ENCODE measurements around the gene CCDC60. TPM values are rescaled to one million over a fixed set of nuclear protein-coding genes. Genes with fewer than 3 reads are reported as not detected.

The CCDC60 gene
- total RNA-seq, 3 donors from 2014 or later, result not detected

DNA sequence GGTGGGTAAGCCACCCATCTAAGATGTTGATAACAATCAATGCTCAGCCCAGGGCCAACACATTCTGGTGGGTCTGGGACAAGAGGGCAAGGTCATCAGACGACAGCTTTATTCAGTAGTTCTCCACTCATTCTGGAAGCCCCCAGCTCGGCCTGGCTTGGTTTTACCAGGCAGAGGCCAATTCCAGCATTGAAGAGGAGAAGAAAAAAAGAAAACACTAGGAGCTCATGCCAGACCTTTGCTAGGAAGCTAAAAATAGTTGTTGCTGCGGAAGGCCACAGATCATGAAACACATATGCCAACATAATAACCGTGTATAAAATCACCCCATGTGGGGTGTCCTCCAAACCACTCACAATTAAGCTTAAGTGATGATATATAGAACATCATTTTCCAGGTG is 44.4 kb downstream of the CCDC60 start:
- TF ChIP-seq, protein P1, sequence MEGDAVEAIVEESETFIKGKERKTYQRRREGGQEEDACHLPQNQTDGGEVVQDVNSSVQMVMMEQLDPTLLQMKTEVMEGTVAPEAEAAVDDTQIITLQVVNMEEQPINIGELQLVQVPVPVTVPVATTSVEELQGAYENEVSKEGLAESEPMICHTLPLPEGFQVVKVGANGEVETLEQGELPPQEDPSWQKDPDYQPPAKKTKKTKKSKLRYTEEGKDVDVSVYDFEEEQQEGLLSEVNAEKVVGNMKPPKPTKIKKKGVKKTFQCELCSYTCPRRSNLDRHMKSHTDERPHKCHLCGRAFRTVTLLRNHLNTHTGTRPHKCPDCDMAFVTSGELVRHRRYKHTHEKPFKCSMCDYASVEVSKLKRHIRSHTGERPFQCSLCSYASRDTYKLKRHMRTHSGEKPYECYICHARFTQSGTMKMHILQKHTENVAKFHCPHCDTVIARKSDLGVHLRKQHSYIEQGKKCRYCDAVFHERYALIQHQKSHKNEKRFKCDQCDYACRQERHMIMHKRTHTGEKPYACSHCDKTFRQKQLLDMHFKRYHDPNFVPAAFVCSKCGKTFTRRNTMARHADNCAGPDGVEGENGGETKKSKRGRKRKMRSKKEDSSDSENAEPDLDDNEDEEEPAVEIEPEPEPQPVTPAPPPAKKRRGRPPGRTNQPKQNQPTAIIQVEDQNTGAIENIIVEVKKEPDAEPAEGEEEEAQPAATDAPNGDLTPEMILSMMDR (IDR thresholded peaks at IDR 0.05), result no peak
- TF ChIP-seq POLR2AphosphoS5 (IDR thresholded peaks at IDR 0.05), result no peak
- no peak for TF ChIP-seq POLR2A (IDR thresholded peaks at IDR 0.05)
- no peak overlapping the region for H3K4me3 ChIP-seq
- no peak for DNase-seq (ENCODE audit: low spot score in 2 of 2)
- H3K9me3 ChIP-seq, result no peaks in the 10 kb centered on the region
- no peaks in the 10 kb centered on the region for H3K4me1 ChIP-seq
- H3K27me3 ChIP-seq, result no peaks in the 10 kb centered on the region
- intact Hi-C loops (cut with DNase I; ENCODE audit: low total_unique reads), result no loop called here
- no peak overlapping the region for H3K27ac ChIP-seq
- H3K36me3 ChIP-seq, result no peaks in the 10 kb centered on the region

DNA sequence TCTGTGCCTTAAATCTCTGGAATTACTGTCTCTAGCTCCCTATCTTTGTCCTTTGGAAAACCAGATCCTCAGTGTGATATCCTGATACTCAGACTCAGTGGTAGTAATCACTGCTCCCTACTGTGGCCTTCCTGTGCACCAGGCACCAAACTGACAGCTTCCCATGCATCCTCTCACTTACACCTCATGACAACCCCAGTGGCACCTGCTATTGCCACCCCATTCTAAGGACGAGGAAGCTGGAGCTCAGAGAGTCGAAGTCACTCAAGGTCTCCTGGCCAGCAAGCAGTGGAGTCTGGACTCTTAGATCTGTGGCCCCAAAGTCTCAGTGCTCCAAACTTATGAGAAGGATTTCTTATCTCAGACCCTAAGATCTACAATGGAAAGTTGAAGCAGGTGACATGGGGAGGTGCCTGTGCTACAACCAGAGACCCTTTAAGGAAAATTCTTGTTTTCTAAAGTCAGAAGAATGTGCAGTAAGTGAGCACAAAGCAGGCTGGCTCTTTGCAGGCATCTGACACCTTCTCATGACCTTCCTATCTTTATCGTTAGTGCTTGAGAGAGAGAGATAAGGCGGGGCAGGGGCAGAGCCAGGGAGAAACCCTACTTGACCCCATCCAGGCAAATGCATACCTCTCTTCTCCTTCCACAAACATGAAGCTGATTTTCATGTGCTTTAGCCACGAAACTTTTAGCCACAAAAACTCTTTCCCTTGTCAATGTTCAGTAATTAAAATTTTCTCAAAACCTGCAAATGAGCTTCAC is 47.1 kb downstream of the CCDC60 start:
- intact Hi-C loops (cut with DNase I; ENCODE audit: low total_unique reads), result loop anchor here (2.0 kb wide), 1 partner anchor 55 kb away; no protein-coding TSS in a partner anchor
- no peak for DNase-seq (ENCODE audit: low spot score in 2 of 2)
- no peaks in the 10 kb centered on the region for H3K36me3 ChIP-seq
- no peak overlapping the region for H3K27ac ChIP-seq
- TF ChIP-seq, protein P1 (IDR thresholded peaks at IDR 0.05), result no peak
- TF ChIP-seq POLR2A (IDR thresholded peaks at IDR 0.05) (no peak), POLR2AphosphoS5 (IDR thresholded peaks at IDR 0.05) (no peak)
- no peaks in the 10 kb centered on the region for H3K9me3 ChIP-seq
- no peak overlapping the region for H3K4me3 ChIP-seq
- H3K4me1 ChIP-seq, result no peaks in the 10 kb centered on the region
- no peaks in the 10 kb centered on the region for H3K27me3 ChIP-seq

DNA sequence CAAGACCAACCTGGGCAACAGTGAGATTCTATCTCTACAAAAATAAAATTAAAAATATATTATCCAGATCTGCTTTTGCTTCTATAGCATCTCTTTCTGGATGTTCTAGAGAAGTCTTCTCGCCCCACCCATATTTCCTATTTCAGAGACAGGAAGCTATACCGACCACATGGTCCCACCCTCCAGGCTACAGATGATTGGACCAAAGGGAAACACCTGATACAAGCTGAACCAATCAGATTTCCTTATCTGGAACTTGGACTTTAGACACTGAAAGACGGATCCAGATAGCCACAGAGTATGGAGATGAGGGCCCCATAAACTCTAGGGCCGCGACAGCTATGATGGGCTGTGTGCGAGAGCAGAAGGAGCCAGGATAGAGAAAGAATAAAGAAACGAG is 48.7 kb downstream of the CCDC60 start:
- Histone ChIP-seq H3K27ac (no peak overlapping the region), H3K9me3 (no peaks in the 10 kb centered on the region), H3K4me1 (no peaks in the 10 kb centered on the region), H3K27me3 (no peaks in the 10 kb centered on the region), H3K36me3 (no peaks in the 10 kb centered on the region), H3K4me3 (no peak overlapping the region)
- TF ChIP-seq, protein P1 (IDR thresholded peaks at IDR 0.05), result no peak
- TF ChIP-seq POLR2A (IDR thresholded peaks at IDR 0.05) (no peak), POLR2AphosphoS5 (IDR thresholded peaks at IDR 0.05) (no peak)
- no peak for DNase-seq (ENCODE audit: low spot score in 2 of 2)
- intact Hi-C loops (cut with DNase I; ENCODE audit: low total_unique reads), result loop anchor here (2.0 kb wide), 1 partner anchor 56 kb away; no protein-coding TSS in a partner anchor

DNA sequence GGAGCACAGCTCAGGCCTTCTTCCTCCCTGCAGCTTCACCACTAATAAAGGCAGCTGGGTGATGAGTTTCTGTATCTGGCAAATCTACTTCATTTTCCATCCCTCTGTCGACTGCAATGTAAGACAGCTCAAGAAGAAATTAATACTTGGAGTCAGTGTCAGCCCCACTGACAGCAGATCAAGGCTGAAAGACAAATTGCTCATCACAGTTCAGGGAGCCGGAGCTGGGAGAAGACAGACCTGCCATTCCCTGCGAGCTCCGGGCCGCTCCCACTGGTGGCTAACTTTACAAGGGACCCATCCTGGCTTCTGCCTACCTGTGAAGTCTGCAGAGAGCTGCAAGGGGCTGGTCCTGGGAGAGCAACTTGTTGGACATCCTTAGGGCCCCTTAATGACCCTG is 49.8 kb downstream of the CCDC60 start:
- no peak for DNase-seq (ENCODE audit: low spot score in 2 of 2)
- intact Hi-C loops (cut with DNase I; ENCODE audit: low total_unique reads), result no loop called here
- no peaks in the 10 kb centered on the region for H3K9me3 ChIP-seq
- H3K4me3 ChIP-seq, result no peak overlapping the region
- no peaks in the 10 kb centered on the region for H3K4me1 ChIP-seq
- H3K27me3 ChIP-seq, result no peaks in the 10 kb centered on the region
- H3K36me3 ChIP-seq, result no peaks in the 10 kb centered on the region
- H3K27ac ChIP-seq, result no peak overlapping the region
- no peak for TF ChIP-seq POLR2AphosphoS5 (IDR thresholded peaks at IDR 0.05)
- TF ChIP-seq POLR2A (IDR thresholded peaks at IDR 0.05), result no peak
- TF ChIP-seq, protein P1 (IDR thresholded peaks at IDR 0.05), result no peak

DNA sequence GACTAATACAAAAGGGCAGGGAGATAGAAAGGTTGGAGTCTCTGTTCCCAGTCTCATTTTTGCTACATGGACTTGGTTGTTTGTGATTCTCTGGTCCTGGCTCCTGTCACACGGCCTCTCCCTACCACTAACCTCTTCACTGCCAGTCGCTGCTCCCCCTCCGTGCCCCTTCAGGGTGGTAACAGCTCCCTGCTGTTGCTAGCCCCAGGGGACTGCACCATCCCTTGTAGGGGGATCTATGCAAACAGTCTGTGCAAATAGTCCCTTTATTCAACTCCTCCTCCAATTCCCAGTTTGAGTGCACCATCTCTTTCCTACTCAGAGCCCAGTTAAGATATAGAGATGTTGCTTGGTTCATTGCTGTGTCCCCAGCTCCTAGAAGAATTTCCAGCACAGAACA is 51.1 kb downstream of the CCDC60 start:
- Histone ChIP-seq H3K27ac (no peak overlapping the region), H3K36me3 (no peaks in the 10 kb centered on the region), H3K9me3 (no peaks in the 10 kb centered on the region), H3K4me3 (no peak overlapping the region), H3K27me3 (no peaks in the 10 kb centered on the region), H3K4me1 (no peaks in the 10 kb centered on the region)
- TF ChIP-seq POLR2AphosphoS5 (IDR thresholded peaks at IDR 0.05) (no peak), POLR2A (IDR thresholded peaks at IDR 0.05) (no peak)
- TF ChIP-seq, protein P1 (IDR thresholded peaks at IDR 0.05), result no peak
- intact Hi-C loops (cut with DNase I; ENCODE audit: low total_unique reads), result no loop called here
- no peak for DNase-seq (ENCODE audit: low spot score in 2 of 2)

Data from breast epithelium (tissue), 4 donors.